GM21529 (cell line): ENCODE results near the gene LEKR1.

Experiments
- ATAC-seq: cut with Tn5 transposase; IDR thresholded peaks from one replicate; pipeline ENCODE4 v1.9.1; 2021; ENCODE audit not compliant: unreplicated experiment

Gene LEKR1

GRCh38 chr3:157051055-157051454 lies 224.9 kb downstream of the LEKR1 start:
- ATAC-seq: peak; percentile 60

- ATAC-seq: no peak
Observed at GRCh38 chr3:157051591-157051990, 225.4 kb downstream of the LEKR1 start.

GRCh38 chr3:157056035-157056434 lies 229.9 kb downstream of the LEKR1 start:
- ATAC-seq: no peak

- no peak for ATAC-seq
Observed at GRCh38 chr3:157058392-157059071, 232.4 kb downstream of the LEKR1 start.

- ATAC-seq: peak; percentile 47
Observed at GRCh38 chr3:157059181-157059580, 233.0 kb downstream of the LEKR1 start.

GRCh38 chr3:157059661-157060060 lies 233.5 kb downstream of the LEKR1 start:
- ATAC-seq: peak; percentile 77

- ATAC-seq: no peak
Observed at GRCh38 chr3:157061265-157061664, 235.1 kb downstream of the LEKR1 start.

DNA sequence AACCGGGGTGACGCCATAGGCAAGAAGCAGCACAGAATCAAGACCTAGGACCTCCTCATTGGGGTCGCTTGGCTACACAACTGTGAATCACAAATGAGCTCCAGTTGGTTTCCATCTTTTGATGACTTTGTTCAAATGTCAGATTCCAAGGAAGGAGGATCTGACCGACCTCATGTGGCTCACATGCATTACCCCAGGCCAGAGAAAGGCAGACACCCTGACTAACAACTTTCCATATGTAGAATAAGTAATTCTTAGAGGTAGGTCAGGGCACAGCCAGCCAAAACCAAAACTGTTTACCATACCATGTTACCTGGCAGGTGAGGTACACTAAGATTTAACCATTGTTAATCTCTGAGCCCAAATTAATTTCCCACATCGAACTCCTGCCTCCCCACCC lies 237.3 kb downstream of the LEKR1 start:
- no peak for ATAC-seq

DNA sequence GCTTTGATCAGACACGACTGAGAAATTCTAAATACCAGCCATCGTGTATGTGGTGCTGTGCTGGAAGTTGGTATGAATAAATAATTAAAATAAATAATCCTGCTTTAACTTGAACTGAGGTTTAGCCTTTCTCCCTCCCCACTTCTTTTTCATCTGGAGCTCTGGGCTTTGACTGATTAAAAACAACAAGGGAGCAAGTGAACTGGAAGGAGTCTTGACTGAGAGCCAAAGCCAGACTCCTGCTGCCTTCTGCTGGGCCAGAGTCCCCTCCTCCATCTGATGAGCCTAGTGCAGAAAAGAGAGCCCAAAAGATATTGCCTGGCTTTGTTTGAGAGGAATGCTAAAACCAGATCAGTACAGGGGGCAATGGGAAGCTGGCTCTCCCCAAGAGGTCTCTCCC lies 237.8 kb downstream of the LEKR1 start:
- ATAC-seq: peak; percentile 14

DNA sequence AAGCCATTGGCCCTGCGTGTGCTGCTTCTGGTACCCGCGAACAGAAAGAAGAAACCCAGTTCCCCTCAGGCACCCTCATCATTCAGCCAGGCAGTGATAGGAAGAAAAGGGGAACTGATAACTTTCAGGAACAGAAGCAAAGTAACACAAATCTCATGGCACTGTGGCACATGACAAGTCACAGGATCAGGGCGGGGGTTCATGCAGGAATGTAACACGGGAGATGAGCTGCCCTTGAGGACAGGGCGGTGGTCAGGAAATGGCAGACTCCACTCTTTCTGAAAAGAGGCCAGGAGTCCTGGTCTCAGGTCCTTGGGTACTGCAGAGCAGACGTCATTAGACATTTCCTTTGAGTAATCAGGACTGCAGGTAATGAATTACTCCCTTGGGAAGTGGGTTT lies 238.2 kb downstream of the LEKR1 start:
- peak; percentile 73 for ATAC-seq

GRCh38 chr3:157065201-157065600 lies 239.0 kb downstream of the LEKR1 start:
- no peak for ATAC-seq

GRCh38 chr3:157066335-157067098 lies 240.4 kb downstream of the LEKR1 start:
- ATAC-seq: no peak

- no peak for ATAC-seq
Observed at GRCh38 chr3:157067114-157067513, 241.0 kb downstream of the LEKR1 start.

DNA sequence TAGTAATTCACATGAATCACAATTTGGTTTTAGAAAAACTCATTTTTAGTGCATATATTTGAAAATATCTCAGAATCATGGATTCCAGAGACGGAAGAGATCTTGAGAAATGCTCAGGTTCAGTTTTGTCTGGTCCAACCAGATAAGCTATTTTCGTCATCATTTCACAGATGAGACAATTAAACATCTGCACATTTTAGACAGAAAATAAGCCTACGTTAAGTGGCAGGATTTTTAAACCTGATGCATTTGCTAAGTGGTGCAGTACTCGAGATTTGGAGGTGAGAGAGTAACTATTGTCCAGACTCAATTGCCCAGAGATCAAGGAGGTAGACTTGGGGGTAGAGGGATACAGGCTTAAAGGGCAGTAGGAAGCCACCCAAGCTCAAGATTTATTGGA lies 243.3 kb downstream of the LEKR1 start:
- no peak for ATAC-seq

DNA sequence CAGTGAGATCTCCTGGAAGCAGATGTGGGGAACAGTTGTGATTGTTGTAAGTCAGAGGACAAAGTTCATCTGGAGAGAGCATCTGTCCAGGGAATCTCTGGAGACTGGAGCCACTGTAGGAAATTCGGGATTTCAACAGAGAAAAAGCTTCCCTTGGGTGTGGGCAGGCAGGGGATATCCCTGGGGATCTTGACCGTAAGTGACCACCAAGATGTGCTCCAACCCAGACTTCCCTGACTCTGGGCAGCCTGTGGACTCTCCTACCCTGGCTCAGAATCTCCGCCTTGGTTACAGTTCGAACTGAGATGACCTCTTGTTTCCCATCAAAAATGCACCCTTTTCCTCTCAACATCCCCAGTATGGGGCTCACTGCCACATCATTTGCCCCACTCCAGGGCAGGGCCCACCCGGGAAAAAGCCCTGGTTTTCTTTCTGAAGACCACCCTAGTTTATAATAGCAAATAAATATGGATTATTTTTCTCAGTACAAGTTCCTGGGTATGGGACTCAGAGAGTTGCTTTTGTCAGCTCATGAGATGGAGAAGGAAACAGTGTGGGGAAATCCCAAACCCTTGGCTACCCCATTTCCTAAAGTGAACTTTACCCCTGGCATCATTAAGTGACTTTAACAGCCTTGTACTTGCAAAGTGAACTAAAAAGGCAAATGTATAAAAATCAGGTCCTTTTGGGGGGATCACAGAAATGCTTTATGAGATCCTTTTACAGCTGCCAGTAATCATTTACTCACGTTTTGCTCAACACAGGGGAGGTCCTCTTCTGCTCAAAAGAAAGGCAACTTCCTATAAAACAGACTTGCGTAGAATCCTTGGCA lies 243.9 kb downstream of the LEKR1 start:
- ATAC-seq: no peak

DNA sequence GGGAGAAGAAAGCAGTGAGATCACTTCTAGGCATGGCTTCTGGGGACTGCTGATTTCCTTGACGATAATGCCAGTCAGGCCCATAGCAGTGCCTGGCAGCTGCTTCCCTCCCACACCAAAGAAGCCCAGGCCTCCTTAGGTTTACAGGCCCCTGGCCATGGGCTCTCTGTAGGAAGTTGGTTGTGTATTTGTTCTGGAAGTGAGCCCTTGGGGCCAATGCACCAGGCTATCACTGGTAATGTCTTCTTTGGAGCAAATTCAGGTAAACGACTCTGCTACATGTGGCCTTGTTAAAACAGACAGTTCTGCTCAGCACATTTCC lies 244.5 kb downstream of the LEKR1 start:
- no peak for ATAC-seq

DNA sequence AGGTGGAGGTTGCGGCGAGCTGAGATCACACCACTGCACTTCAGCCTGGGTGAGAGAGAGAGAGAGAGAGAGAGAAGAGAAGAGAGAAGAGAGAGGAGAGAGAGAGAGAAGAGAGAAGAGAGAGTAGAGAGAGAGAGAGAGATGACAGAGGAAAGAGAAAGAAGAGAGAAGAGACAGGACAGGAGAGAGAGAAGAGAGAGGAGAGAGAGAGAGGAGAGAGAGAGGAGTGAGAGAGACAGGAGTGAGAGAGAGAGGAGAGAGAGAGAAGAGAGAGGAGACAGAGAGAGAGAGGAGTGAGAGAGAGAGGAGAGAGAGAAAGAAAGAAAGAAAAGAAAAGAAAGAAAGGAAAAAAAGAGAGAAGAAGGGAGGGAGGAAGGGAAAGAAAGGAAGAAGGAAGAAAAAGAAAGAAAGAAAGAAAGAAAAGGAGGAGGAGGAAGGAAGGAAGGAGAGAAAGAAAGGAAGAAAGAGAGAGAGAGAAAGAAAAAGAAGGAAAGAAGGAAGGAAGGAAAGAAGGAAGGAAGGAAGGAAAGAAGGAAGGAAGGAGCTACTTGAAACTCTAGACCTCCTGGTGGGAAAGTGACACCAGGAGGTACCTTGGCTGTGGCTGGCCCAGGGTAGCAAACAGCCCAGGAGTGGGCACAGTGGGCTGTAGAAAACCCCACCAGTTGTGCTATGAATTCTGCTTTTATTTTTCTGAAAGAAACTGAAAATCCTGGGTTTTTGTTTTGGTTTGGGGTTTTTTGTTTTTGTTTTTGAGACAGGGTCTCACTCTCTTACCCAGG lies 245.8 kb downstream of the LEKR1 start:
- ATAC-seq: no peak

DNA sequence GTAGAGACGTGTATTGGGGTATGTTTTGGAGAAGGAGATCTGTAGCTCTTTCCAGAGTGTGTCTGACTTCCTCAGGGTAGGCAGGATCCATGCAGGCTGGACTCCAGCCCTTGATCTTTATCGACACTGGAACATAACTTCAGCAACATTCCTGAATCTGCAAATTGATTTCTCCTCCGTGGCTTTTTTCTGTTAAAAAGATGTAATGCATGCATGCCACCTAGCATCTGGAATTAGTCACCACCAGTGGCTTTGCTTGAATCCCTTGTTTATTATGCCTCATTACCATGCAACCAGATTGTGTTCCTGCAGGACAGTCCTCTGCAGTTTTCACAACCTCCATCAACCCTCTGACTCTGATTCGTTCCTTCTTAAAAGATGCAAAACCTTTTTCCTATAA lies 247.7 kb downstream of the LEKR1 start:
- no peak for ATAC-seq

GRCh38 chr3:157074490-157074889 lies 248.3 kb downstream of the LEKR1 start:
- ATAC-seq: no peak

DNA sequence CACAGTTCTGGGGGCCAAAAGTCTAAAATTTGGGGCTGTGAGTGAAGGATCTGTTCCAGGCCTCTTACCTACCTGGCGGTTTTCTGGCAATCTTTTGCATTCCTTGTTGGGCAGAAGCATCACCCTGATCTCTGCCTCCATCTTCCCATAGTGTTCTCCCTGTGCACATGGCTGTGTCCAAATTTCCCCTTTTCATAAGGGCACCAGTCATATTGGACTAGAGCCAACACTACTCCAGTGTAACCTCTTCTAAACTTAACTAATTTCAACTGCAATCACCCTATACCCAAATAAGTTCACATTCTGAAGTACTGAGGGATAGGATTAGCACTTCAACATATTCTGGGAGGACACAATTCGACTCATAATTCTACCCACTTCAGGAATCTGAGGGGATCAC lies 248.8 kb downstream of the LEKR1 start:
- ATAC-seq: no peak
